GM19099 (cell line): ENCODE measurements around the gene ABLIM2.

Source experiments
- POLR2A ChIP-seq: IDR thresholded peaks from 3 replicates; pipeline ENCODE4 v1.6.1; 2011; ENCODE audit warnings: low read depth; ENCODE audit not compliant: insufficient read length; ENCODE audit errors: extremely low read depth

ABLIM2 gene

DNA sequence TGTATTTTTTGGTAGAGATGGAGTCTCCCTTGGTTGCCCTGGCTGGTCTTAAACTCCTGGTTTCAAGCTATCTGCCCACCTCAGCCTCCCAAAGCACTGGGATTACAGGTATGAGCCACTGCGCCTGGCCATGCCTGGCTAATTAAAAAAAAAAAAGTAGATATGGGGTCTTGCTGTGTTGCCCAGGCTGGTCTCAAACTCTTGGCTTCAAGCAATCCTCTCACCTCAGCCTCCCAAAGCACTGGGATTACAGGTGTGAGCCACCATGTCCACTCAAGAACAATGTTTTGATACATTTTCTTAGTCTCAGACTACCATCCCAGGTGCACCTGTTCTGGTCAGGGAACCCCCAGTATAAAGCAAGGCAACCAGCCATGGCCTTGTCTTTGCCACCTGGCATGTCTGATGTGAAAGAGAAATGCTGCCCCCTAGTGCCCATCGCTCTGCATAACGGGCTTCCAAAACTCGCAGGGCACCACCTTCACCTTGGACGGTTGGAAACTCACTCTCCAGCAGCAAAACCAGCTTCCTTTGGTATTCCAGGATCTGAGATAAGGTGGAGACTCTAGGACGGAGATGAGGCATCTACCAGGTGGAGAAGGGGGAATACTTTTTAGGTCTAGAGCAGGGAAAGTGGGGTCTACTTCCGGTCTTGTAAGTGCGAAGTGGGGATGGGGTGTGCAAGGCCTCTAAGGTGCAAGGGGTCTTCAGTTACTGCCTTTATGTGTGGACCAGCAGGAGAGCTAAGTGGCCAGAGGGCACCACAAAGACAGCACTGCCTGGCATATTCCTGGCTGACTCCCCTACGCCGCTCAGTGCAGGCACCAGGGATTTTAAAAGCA, 171.2 kb downstream of the ABLIM2 start:
- TF ChIP-seq POLR2A: no peak

DNA sequence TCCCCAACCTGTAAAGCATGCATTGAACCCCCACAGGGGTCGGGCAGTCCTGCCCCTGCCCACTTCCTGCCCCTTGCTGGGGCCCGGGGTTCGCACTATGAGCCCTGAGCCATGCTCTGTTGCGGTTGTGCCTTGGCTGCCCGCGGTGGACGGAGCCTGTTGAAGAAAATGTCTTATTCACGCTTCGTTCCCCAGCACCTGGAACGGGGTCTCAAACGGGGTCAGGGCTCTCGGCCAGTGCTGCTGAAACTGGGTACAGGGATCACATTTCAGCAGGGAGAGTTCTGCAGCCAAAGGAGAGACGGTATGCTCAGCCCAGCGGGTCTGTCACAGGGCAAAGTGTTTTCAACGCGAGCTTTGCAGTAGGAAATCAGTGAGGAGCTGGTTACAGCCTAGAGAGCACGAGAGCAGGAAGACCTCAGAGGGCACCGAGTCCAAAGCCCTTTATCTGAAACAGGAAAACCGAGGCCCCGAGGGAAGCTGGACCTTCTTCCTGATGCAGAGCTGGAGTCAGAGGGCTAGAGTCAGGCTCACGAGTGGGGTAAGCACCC, 172.6 kb downstream of the ABLIM2 start:
- no peak for TF ChIP-seq POLR2A

DNA sequence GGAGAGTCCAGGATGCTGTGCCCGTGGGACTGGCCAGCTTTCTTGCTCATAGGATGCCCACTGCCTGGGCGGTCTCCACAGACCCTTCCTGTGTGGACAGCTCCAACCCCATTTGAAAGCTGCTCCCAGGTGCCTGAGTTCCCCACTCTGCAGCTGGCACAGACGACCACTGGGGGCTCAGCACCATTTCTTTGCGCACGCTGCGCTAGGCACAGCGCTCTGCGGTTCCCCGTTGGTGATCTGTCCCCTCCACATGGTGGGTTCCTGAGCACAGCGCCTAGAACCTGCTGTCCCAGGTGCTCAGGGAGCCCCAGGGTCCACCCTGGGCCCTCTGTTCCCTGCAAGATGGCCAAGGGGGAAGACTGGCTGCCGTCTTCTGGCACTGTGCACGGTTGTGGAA, 173.5 kb downstream of the ABLIM2 start:
- TF ChIP-seq POLR2A: no peak

DNA sequence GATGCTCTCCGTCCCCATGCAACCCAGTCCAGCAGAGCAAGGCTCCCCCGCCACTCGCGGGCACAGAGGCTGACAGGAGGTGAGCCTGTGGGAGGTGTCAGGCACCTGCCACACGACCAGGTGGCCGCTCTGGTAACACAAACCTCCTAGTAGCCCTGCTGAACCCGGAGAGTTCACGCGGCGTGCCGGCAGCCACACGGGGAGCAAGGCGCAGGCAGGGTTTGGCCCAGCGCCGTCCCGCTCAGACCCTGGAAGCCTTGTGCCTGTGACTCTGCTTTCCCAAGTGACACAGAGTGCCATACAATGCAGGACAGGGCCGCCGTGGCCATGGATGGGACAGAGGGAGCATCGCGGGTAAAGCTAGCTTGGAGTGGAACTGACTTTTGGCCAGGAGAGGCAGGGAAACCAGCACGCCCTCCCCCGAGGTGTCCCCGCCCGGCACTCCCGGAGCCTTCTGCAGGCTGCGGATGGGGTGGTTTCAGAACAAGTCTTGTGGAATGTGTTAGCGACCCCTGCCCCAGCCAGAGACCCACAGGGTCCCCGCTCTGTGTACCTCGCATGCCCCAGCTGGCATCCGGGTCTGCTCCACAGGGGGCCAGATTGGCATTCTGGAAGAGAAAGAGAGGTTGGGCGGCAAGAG, 174.2 kb downstream of the ABLIM2 start:
- TF ChIP-seq POLR2A: no peak

DNA sequence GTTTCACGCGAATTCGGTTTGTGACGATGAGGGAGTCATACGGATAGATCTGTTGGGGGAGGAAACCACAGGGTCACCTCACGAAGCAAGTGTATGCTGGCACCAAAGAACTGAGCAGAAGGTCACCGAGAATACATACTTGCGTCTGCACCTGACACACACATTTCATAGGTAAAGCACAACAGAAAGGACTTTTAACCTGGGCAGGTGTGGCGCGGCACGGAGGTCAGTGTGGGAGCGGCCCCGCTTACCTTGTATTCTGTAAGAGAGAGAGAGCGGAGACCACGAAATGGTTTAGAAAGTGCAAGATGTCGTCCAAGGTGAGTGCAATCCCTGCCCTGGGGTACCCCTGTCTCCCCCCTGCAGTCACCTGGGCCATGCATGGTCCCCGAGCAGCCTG, 175.3 kb downstream of the ABLIM2 start:
- no peak for TF ChIP-seq POLR2A

DNA sequence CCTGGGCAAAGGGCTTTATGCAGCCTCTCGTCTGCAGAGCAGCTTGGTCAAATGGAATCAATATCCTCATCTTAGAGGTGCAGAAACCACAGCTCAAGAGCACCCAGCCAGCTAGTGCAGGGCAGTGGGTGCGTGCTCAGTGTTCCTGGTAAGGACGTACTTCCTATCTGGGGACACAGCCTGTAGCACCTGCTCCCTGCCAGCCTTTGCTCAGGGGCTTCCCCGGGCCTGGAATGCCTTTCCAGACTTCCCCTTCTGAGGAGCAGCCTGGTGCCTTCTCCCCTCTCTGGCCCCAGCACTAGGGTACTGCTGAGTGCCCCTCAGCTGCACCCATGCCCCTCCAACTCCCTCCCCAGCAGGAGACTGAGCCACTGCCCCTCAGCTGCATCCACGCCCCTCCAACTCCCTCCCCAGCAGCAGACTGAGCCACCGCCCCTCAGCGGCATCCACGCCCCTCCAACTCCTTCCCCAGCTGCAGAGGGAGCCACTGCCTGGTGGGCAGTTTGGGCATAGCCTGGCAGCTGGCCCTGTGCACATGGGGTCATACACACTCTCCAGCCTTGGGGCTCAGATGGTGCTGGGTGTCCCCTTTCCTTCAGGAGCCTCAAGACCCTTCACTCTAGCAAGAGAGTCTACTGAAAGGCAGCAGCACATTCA, 176.7 kb downstream of the ABLIM2 start:
- TF ChIP-seq POLR2A: no peak

DNA sequence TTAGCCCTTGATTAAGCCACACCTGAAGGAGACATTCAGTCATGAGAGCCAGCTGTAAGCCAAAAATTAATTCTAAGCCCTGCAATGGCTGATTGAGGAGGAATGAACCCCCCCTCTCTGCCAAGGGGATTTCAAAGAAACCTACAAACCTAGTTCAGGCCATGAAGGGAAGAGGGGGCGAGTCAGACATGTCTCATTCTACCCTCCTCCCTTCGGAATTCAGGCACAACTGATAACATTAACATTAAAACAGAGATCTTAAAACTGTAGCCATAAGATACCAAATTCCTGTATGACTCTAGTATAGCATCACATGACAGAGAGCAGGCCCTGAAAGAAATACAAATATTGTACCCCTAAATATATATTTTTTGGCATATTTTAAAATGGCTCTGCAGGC, 178.6 kb downstream of the ABLIM2 start:
- TF ChIP-seq POLR2A: no peak

DNA sequence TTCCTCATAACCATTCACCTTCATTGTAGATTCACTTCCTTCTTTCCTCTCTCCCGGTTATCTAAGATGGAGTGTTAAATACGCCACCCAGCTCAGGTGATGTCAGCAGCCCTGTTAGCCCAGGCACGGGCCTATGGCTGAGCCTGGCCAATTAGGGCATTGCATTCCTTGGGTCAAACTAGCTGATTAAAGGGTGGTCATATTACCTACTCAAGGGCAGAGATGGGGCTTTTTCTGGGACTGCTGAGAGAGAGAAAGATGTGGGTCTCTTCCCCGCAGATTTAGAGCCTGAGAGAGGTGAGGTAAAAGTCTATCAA, 179.0 kb downstream of the ABLIM2 start:
- TF ChIP-seq POLR2A: no peak

DNA sequence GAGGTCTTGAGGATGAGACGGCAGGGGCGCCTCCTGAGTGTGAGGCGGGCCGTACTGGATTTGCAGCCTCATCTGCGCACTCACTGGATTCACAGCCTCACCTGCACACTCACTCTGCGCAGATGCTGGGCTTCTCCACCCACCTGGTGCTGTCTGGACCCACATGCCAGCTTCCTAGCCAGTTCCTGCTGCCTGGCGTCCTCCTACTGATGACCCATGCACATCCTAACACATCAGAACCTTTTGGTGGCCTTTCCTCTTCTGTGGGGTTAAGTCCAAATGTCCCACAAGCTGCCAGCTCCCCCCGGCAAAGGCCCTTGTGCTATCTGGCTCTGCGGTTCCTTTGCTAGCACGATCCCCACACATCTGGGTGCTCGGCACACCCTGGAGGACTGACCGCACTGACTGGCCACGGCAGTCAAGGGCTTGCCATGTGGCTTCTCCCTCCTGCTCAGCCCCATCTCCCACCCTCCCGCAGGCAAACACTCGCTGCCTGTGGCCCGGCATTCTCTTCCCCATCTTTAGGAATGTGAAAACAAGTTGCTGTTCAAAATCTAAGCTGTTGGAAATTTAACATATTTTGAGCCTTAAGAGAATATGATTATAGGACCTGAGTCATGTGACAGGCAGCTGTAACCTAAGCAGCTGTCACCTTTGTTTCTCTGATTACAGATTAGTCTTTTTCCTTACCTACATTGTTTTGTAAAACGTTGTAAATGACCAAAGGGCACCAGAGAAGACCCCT, 179.5 kb downstream of the ABLIM2 start:
- TF ChIP-seq POLR2A: no peak

DNA sequence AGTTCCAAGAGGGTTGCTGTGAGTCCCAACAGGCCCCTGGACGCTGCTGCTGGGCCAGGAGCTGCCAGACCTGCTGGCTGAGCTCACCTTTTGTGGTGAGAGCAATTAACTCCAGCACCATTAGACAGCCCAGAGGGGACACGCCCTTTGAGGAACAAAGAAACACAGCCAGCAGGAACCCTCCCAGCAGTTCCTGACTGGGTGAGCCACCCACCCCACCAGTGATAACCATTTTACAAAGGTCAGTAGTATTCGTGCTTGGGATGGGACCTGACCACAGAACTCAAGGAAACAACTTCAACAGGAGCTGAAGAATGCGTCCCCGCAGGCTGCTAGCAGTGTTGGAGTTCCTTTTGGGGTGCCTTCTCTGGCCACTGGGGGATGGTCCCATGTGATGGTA, 180.1 kb downstream of the ABLIM2 start:
- no peak for TF ChIP-seq POLR2A

DNA sequence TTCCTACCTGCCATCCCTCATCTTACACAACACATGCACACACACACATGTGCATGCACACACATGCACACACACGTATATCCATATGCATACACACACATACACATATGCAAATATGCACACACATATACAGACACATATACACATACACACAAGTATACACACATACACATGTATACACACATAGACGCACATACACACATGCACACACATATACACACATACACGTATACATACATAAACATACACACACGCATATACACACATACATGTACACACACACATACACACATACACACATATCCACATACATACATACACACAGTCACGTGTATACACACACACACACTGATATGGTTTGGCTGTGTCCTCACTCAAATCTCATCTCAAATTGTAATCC, 182.0 kb downstream of the ABLIM2 start:
- TF ChIP-seq POLR2A: no peak

DNA sequence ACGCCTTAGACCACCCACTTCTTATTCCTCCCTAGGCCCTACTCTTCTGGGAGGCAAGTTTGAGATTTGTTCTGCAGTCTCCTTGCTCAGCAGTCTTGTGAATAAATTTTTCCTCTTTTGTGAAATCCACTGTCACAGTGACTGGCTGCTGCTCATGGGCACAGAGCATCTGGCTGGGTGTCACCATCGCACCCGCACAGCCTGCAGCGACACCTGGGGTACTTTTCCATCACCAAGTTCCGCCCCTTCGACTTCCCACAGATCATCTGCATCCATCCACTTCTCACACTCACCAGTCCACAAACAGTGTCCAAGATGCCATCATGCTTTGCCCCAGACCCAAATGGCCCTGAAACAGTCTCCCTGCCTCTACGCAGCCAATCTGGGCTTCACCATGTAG, 182.6 kb downstream of the ABLIM2 start:
- TF ChIP-seq POLR2A: no peak

DNA sequence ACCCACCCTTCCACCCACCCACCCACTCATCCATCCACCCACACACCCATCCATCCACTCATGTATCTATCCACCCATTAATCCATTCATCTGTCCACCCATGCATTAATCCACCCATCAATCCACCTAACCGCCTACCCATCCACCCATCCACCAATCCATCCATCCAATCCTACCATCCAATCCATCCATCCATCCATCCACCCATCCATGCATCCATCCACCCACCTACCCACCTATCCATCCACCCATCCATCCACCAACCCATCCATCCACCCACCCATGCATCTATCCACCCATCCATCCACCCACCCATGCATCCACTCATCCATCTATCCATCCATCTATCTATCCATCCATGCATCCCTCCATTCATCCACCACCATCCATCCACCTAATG, 184.2 kb downstream of the ABLIM2 start:
- no peak for TF ChIP-seq POLR2A

DNA sequence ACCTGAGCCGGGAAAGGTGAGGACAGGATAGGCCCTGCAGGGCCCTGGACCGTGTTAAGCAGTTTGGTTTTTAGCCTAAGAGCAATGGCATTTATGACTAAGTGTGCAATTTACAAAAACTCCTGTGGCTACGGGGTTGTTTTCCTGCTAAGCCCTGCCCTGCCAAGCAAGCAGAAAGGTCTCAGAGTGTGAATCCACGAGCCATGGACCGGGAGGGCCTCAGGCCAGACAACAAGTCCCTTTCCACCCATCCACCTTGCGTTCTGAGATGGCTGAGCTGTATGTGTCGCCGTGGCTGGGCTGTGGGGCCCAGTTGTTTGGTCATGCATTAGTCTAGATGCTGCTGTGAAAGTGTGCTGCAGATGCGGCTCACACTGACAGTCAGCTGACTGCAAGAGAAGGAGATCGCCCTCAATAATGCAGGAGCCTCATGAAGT, 185.1 kb downstream of the ABLIM2 start:
- TF ChIP-seq POLR2A: no peak

DNA sequence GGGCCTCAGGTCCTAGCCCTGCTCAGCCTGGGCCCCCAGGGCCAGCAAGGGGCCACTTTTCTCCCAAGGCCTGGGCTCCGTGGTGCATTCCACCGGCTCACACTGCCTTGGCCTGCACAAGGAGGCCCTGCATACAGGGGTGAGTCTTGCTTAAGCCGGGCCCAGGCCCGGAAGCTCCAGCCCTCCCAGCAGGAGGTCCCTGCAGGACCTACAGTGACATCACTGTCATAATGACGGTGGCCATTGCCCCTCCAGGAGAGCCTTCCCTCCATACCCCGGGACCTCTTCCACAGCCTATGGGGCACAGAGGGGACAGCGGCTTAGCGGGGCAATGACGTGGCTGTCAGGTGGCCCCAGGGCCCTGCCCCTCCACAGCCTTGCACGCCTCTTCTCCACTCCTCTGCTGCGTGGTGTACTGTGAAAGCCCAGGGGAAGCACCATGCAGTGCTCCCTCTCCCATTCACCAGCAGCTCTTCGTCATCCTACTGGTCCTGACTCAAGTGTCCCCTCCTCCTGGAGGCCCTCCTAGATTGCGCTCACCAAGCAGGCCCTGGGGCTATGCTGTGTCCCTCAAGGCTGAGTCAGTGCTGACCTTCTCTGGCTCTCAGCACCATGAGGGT, 186.6 kb downstream of the ABLIM2 start:
- no peak for TF ChIP-seq POLR2A
